Measurements from ENCODE around the gene IFI35.

Gene IFI35

DNA sequence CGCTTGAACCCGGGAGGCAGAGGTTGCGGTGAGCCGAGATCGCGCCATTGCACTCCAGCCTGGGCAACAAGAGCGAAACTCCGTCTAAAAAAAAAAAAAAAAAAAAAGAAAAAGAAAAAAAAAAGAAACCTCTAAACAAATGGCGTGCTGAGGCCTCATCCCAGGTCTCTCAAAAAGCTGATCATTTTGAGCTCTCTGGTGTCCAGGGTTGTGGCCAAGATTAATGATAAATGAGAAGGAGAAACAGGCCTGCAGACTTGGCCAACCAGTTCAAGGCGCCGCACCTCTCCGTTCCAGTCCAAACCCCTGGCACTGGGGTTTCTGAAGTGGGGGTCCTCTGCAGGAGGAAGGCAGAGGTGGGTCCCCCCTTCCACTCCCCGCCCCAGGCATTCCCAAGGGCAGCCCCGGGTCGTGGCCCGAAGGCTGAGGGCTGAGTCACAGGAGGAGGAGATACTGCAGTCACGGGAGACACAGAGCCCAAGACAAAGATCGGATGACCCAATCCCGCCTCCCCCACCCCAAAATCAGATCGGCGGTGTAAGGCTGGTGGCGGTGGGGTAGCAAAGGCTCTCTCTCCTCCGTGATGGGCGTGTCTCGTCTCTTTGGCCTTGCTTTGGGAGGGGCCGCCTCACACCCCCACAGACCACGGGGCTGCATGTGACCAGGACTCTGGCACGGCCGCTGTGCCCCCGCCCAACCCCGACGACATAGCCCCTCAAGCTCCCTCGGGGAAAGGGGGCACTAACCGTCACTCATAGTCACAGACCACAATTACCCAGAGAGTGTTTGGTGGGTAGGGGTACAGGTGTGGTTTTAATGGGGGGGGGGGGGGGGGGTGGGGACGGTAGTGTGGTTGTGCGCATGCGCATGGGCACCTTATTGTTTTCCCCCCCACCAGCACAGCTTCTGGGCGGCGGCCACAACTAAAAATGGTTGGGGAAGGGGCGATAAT, 14.5 kb downstream of the IFI35 start (continued):
- TF ChIP-seq, protein P1, sequence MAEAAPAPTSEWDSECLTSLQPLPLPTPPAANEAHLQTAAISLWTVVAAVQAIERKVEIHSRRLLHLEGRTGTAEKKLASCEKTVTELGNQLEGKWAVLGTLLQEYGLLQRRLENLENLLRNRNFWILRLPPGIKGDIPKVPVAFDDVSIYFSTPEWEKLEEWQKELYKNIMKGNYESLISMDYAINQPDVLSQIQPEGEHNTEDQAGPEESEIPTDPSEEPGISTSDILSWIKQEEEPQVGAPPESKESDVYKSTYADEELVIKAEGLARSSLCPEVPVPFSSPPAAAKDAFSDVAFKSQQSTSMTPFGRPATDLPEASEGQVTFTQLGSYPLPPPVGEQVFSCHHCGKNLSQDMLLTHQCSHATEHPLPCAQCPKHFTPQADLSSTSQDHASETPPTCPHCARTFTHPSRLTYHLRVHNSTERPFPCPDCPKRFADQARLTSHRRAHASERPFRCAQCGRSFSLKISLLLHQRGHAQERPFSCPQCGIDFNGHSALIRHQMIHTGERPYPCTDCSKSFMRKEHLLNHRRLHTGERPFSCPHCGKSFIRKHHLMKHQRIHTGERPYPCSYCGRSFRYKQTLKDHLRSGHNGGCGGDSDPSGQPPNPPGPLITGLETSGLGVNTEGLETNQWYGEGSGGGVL (tag by site-specific recombination; IDR thresholded peaks at IDR 0.05): peak; percentile 82
- no peak for TF ChIP-seq ZSCAN4 (tag by site-specific recombination; IDR thresholded peaks at IDR 0.05)
- TF ChIP-seq ZNF571 (tag by site-specific recombination; IDR thresholded peaks at IDR 0.05): no peak
- TF ChIP-seq ZNF266 (tag by site-specific recombination; IDR thresholded peaks at IDR 0.05; ENCODE audit: low read depth): no peak
- TF ChIP-seq ZNF777 (tag by site-specific recombination; IDR thresholded peaks at IDR 0.05; ENCODE audit: borderline replicate concordance): no peak; the same call in 1 of the 2 replicates
- TF ChIP-seq ZNF658 (tag by site-specific recombination; IDR thresholded peaks at IDR 0.05): no peak
- TF ChIP-seq ZNF48 (tag by site-specific recombination; IDR thresholded peaks at IDR 0.05): no peak
- no peak for TF ChIP-seq ZNF292 (tag by site-specific recombination; IDR thresholded peaks at IDR 0.05; ENCODE audit: borderline replicate concordance, low read depth)
- no peak for TF ChIP-seq RBAK (tag by site-specific recombination; IDR thresholded peaks at IDR 0.05)
- TF ChIP-seq ZXDB (tag by site-specific recombination; IDR thresholded peaks at IDR 0.05): no peak
- no peak for TF ChIP-seq MZF1 (tag by site-specific recombination; IDR thresholded peaks at IDR 0.05; ENCODE audit: borderline replicate concordance)
- TF ChIP-seq ZNF639 (tag by site-specific recombination; IDR thresholded peaks at IDR 0.05): no peak
- TF ChIP-seq, protein P2, sequence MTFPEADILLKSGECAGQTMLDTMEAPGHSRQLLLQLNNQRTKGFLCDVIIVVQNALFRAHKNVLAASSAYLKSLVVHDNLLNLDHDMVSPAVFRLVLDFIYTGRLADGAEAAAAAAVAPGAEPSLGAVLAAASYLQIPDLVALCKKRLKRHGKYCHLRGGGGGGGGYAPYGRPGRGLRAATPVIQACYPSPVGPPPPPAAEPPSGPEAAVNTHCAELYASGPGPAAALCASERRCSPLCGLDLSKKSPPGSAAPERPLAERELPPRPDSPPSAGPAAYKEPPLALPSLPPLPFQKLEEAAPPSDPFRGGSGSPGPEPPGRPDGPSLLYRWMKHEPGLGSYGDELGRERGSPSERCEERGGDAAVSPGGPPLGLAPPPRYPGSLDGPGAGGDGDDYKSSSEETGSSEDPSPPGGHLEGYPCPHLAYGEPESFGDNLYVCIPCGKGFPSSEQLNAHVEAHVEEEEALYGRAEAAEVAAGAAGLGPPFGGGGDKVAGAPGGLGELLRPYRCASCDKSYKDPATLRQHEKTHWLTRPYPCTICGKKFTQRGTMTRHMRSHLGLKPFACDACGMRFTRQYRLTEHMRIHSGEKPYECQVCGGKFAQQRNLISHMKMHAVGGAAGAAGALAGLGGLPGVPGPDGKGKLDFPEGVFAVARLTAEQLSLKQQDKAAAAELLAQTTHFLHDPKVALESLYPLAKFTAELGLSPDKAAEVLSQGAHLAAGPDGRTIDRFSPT (tag by site-specific recombination; IDR thresholded peaks at IDR 0.05): no peak
- TF ChIP-seq, protein P3, sequence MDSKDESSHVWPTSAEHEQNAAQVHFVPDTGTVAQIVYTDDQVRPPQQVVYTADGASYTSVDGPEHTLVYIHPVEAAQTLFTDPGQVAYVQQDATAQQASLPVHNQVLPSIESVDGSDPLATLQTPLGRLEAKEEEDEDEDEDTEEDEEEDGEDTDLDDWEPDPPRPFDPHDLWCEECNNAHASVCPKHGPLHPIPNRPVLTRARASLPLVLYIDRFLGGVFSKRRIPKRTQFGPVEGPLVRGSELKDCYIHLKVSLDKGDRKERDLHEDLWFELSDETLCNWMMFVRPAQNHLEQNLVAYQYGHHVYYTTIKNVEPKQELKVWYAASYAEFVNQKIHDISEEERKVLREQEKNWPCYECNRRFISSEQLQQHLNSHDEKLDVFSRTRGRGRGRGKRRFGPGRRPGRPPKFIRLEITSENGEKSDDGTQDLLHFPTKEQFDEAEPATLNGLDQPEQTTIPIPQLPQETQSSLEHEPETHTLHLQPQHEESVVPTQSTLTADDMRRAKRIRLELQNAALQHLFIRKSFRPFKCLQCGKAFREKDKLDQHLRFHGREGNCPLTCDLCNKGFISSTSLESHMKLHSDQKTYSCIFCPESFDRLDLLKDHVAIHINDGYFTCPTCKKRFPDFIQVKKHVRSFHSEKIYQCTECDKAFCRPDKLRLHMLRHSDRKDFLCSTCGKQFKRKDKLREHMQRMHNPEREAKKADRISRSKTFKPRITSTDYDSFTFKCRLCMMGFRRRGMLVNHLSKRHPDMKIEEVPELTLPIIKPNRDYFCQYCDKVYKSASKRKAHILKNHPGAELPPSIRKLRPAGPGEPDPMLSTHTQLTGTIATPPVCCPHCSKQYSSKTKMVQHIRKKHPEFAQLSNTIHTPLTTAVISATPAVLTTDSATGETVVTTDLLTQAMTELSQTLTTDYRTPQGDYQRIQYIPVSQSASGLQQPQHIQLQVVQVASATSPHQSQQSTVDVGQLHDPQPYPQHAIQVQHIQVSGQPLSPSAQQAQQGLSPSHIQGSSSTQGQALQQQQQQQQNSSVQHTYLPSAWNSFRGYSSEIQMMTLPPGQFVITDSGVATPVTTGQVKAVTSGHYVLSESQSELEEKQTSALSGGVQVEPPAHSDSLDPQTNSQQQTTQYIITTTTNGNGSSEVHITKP (tag by site-specific recombination; IDR thresholded peaks at IDR 0.05): peak; percentile 42
- no peak for TF ChIP-seq WT1 (tag by site-specific recombination; IDR thresholded peaks at IDR 0.05)
- TF ChIP-seq ZNF747 (tag by site-specific recombination; IDR thresholded peaks at IDR 0.05): no peak
- no peak for TF ChIP-seq ZNF169 (tag by site-specific recombination; IDR thresholded peaks at IDR 0.05)
- no peak for TF ChIP-seq ZNF510 (tag by site-specific recombination; IDR thresholded peaks at IDR 0.05; ENCODE audit: insufficient replicate concordance)
- peak; percentile 26; the same call in 1 of the 2 replicates for TF ChIP-seq ZNF394 (tag by site-specific recombination; IDR thresholded peaks at IDR 0.05; ENCODE audit: borderline replicate concordance)
- no peak for TF ChIP-seq ZNF76 (tag by site-specific recombination; IDR thresholded peaks at IDR 0.05; ENCODE audit: borderline replicate concordance, low read depth)
- peak; percentile 82 for TF ChIP-seq KLF17 (tag by site-specific recombination; IDR thresholded peaks at IDR 0.05)
- no peak for TF ChIP-seq ZNF626 (tag by site-specific recombination; IDR thresholded peaks at IDR 0.05)
- peak; percentile 69; the same call in 1 of the 2 replicates for TF ChIP-seq SP7 (tag by site-specific recombination; IDR thresholded peaks at IDR 0.05)
- TF ChIP-seq, protein P4, sequence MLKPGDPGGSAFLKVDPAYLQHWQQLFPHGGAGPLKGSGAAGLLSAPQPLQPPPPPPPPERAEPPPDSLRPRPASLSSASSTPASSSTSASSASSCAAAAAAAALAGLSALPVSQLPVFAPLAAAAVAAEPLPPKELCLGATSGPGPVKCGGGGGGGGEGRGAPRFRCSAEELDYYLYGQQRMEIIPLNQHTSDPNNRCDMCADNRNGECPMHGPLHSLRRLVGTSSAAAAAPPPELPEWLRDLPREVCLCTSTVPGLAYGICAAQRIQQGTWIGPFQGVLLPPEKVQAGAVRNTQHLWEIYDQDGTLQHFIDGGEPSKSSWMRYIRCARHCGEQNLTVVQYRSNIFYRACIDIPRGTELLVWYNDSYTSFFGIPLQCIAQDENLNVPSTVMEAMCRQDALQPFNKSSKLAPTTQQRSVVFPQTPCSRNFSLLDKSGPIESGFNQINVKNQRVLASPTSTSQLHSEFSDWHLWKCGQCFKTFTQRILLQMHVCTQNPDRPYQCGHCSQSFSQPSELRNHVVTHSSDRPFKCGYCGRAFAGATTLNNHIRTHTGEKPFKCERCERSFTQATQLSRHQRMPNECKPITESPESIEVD (tag by site-specific recombination; IDR thresholded peaks at IDR 0.05): no peak
- TF ChIP-seq FEZF1 (tag by site-specific recombination; IDR thresholded peaks at IDR 0.05): no peak

All from HEK293 (cell line).